H1 (cell line): ENCODE measurements around the gene ZNF263. TPM values are rescaled to one million over a fixed set of nuclear protein-coding genes. Genes with fewer than 3 reads are reported as not detected.

Experiments
- CTCF ChIA-PET: fragments of 300-600 bp; sonication (Branson Sonifier 250); formaldehyde crosslinking; loops from one replicate; lab custom pipeline; 2021; ENCODE audit not compliant: partially characterized antibody; lab: Charles Lee
- POLR2A ChIA-PET: fragments of 300-600 bp; sonication (Branson Sonifier 250); formaldehyde crosslinking; loops from one replicate; lab custom pipeline; 2021; ENCODE audit warnings: inconsistent platforms; ENCODE audit not compliant: partially characterized antibody; lab: Charles Lee
- DNase-seq, 2 experiments: peaks; one replicate each; pipeline versions ENCODE4 v3.0.0 to v3.0.0-alpha.2; 2010 to 2022; ENCODE audit warnings: low spot score in 2 of 2, low read depth in 1 of 2, mixed read lengths in 1 of 2
- FAIRE-seq: peaks from 2 replicates; lab custom pipeline; 2011; peaks lifted over from hg19 to GRCh38; lab: Jason Lieb, UNC
- H2AFZ ChIP-seq: 2 replicates; pipeline ENCODE4 v1.8.1; 2012; ENCODE audit warnings: low read length, inconsistent platforms
- H2AK5ac ChIP-seq: 2 replicates; pipeline ENCODE4 v1.6.1; 2013; ENCODE audit warnings: low read depth, low read length
- H2BK120ac ChIP-seq: replicated peaks from 2 replicates; pipeline ENCODE3; 2013; ENCODE audit warnings: low read depth, low read length, inconsistent platforms
- H2BK12ac ChIP-seq: 2 replicates; pipeline ENCODE4 v1.6.1; 2013; ENCODE audit warnings: low read depth, low read length
- H2BK15ac ChIP-seq: 2 replicates; pipeline ENCODE4 v1.6.1; 2013; ENCODE audit warnings: low read length
- H2BK20ac ChIP-seq: 2 replicates; pipeline ENCODE4 v1.6.1; 2013; ENCODE audit warnings: low read length
- H2BK5ac ChIP-seq: 2 replicates; pipeline ENCODE4 v1.6.1; 2013; ENCODE audit warnings: low read depth, low read length
- H3K14ac ChIP-seq: 2 replicates; pipeline ENCODE4 v1.6.1; 2013; ENCODE audit warnings: inconsistent platforms; ENCODE audit not compliant: insufficient read length
- H3K18ac ChIP-seq: 2 replicates; pipeline ENCODE4 v1.6.1; 2013; ENCODE audit warnings: low read length; ENCODE audit errors: extremely low read depth
- H3K23ac ChIP-seq: 2 replicates; pipeline ENCODE4 v1.6.1; 2013; ENCODE audit warnings: inconsistent platforms; ENCODE audit not compliant: insufficient read length
- H3K23me2 ChIP-seq: 2 replicates; pipeline ENCODE4 v1.6.1; 2013; ENCODE audit warnings: low read depth, low read length
- H3K27ac ChIP-seq: 2 replicates; pipeline ENCODE4 v1.6.1; 2011; ENCODE audit warnings: low read depth, low read length, inconsistent platforms
- H3K27me3 ChIP-seq, 4 experiments: replicated peaks in 1 of 4; 1 replicate in 1 of 4; 2 replicates in 3 of 4; pipeline versions ENCODE4 v1.6.1 to v1.8.1; 2011 to 2013; ENCODE audit warnings: low read length in 3 of 4, mild to moderate bottlenecking in 3 of 4, inconsistent platforms in 2 of 4, mixed read lengths in 2 of 4, moderate library complexity in 1 of 4; ENCODE audit not compliant: control insufficient read depth in 3 of 4, insufficient read depth in 3 of 4; ENCODE audit errors: extremely low read depth in 1 of 4
- H3K36me3 ChIP-seq, 4 experiments: 2 replicates each; pipeline versions ENCODE4 v1.6.1 to v1.8.1; 2011 to 2013; ENCODE audit warnings: mild to moderate bottlenecking in 4 of 4, low read length in 3 of 4, moderate library complexity in 2 of 4, control low read depth in 1 of 4, inconsistent platforms in 1 of 4; ENCODE audit not compliant: insufficient read depth in 4 of 4, control insufficient read depth in 2 of 4
- H3K4ac ChIP-seq: replicated peaks from 2 replicates; pipeline ENCODE3; 2013; ENCODE audit warnings: low read length, low read depth, mixed read lengths, inconsistent platforms; ENCODE audit not compliant: insufficient read length
- H3K4me1 ChIP-seq, 4 experiments: replicated peaks in 1 of 4; 1 replicate in 1 of 4; 2 replicates in 3 of 4; pipeline versions ENCODE4 v1.6.1 to v1.8.1; 2011 to 2013; ENCODE audit warnings: low read length in 3 of 4, inconsistent platforms in 2 of 4, mixed read lengths in 1 of 4; ENCODE audit not compliant: insufficient read depth in 4 of 4, control insufficient read depth in 3 of 4
- H3K4me2 ChIP-seq, 2 experiments: 2 replicates each; pipeline versions ENCODE4 v1.6.1 to v1.8.1; 2011 to 2013; ENCODE audit warnings: low read depth in 2 of 2, low read length in 2 of 2, control low read depth in 1 of 2, inconsistent platforms in 1 of 2, mild to moderate bottlenecking in 1 of 2; ENCODE audit not compliant: insufficient read depth in 1 of 2
- H3K4me3 ChIP-seq, 4 experiments: fragments of 200-600, 300-600 bp in 1 of 4; sonication (generic), shearing (Covaris generic), sonication (Bioruptor Twin) in 1 of 4; 2 replicates each; pipeline versions ENCODE4 v1.5.1 to v1.8.1; 2011 to 2016; ENCODE audit warnings: low read length in 4 of 4, low read depth in 3 of 4, control low read depth in 2 of 4, inconsistent platforms in 2 of 4, mild to moderate bottlenecking in 2 of 4, mixed read lengths in 1 of 4, moderate library complexity in 1 of 4; ENCODE audit not compliant: insufficient read depth in 2 of 4; ENCODE audit errors: extremely low read depth in 1 of 4
- H3K56ac ChIP-seq: replicated peaks from 2 replicates; pipeline ENCODE3; 2013; ENCODE audit warnings: low read depth, mild to moderate bottlenecking, mixed read lengths, low read length, inconsistent platforms; ENCODE audit not compliant: insufficient read length
- H3K79me1 ChIP-seq: 2 replicates; pipeline ENCODE4 v1.6.1; 2013; ENCODE audit warnings: low read depth, low read length, control low read depth
- H3K79me2 ChIP-seq, 2 experiments: 2 replicates each; pipeline versions ENCODE4 v1.6.1 to v1.8.1; 2012 to 2013; ENCODE audit warnings: low read length in 2 of 2, mild to moderate bottlenecking in 2 of 2, inconsistent platforms in 1 of 2; ENCODE audit not compliant: insufficient read depth in 2 of 2, control insufficient read depth in 1 of 2
- H3K9ac ChIP-seq, 4 experiments: replicated peaks in 1 of 4; 1 replicate in 1 of 4; 2 replicates in 3 of 4; pipeline versions ENCODE4 v1.6.1 to v1.8.1; 2011 to 2013; ENCODE audit warnings: low read depth in 3 of 4, low read length in 3 of 4, control low read depth in 2 of 4, mild to moderate bottlenecking in 2 of 4, moderate library complexity in 2 of 4, inconsistent platforms in 1 of 4; ENCODE audit errors: extremely low read depth in 1 of 4
- H3K9me3 ChIP-seq, 2 experiments: 2 replicates each; pipeline versions ENCODE4 v1.6.1 to v1.8.1; 2012 to 2013; ENCODE audit warnings: mild to moderate bottlenecking in 2 of 2, moderate library complexity in 2 of 2, control low read depth in 1 of 2, inconsistent platforms in 1 of 2, low read depth in 1 of 2, low read length in 1 of 2, mixed read lengths in 1 of 2; ENCODE audit not compliant: insufficient read depth in 2 of 2
- H4K20me1 ChIP-seq, 2 experiments: replicated peaks in 1 of 2; 2 replicates each; pipeline versions ENCODE3 to v1.8.1; 2011 to 2013; ENCODE audit warnings: inconsistent platforms in 2 of 2, low read length in 2 of 2, mild to moderate bottlenecking in 1 of 2; ENCODE audit not compliant: insufficient read depth in 2 of 2, control insufficient read depth in 1 of 2
- H4K5ac ChIP-seq: 2 replicates; pipeline ENCODE4 v1.6.1; 2013; ENCODE audit warnings: low read length, low read depth, mixed read lengths, inconsistent platforms; ENCODE audit not compliant: insufficient read length
- H4K8ac ChIP-seq: 2 replicates; pipeline ENCODE4 v1.8.0; 2013; ENCODE audit warnings: mild to moderate bottlenecking, moderate library complexity, low read length, inconsistent platforms; ENCODE audit not compliant: insufficient read depth; ENCODE audit errors: extremely low read depth
- H4K91ac ChIP-seq: replicated peaks from 2 replicates; pipeline ENCODE3; 2013; ENCODE audit warnings: low read length, mixed read lengths, inconsistent platforms; ENCODE audit not compliant: insufficient read length
- NRF1 ChIP-seq: IDR thresholded peaks from 2 replicates; pipeline ENCODE4 v1.6.1; 2011; ENCODE audit warnings: mild to moderate bottlenecking, low read depth, low read length, improper control_type of control experiment
- TAF7 ChIP-seq: optimal IDR thresholded peaks from 2 replicates; pipeline ENCODE3; 2011; ENCODE audit warnings: low read depth, mild to moderate bottlenecking, inconsistent platforms, low read length, moderate library complexity, borderline replicate concordance
- TEAD4 ChIP-seq: IDR thresholded peaks from 2 replicates; pipeline ENCODE4 v1.6.1; 2012; ENCODE audit warnings: low read depth, low read length, inconsistent platforms, mixed read lengths
- WGBS, 2 experiments: shearing (Covaris generic) in 1 of 2; methylation state at CpG; one replicate each; pipeline versions ENCODE4 v1.1.6 to v1.1.7; 2013 to 2015; ENCODE audit warnings: low lambda C conversion rate in 2 of 2, mixed read lengths in 2 of 2, inconsistent platforms in 1 of 2, low coverage in 1 of 2, missing lambda C conversion rate in 1 of 2; ENCODE audit not compliant: insufficient replicate concordance in 2 of 2, insufficient coverage in 1 of 2, insufficient read length in 1 of 2; ENCODE audit errors: extremely low coverage in 1 of 2, missing lambda C conversion rate in 1 of 2; 5-methylcytosine and 5-hydroxymethylcytosine counted together
- polyA plus RNA-seq, 7 experiments: library from polyadenylated mRNA; depleted of rRNA in 3 of 7; stranded (reverse) in 5 of 7; unstranded in 2 of 7; fragments of >200 nt in 5 of 7; fragments of 200-250 nt in 2 of 7; gene quantifications; 1 replicate in 5 of 7; 2 replicates in 1 of 7; 4 replicates in 1 of 7; pipeline versions ENCODE4 v1.2.1 to v1.2.3, GENCODE V29; 2011 to 2013; ENCODE audit warnings: missing spikeins in 2 of 7, mixed read lengths in 2 of 7
- total RNA-seq: library from RNA; stranded (reverse); fragmentation: NEBNext Ultra II Directional; extraction: Animal tissue kit (Norgen Biotek cat#: 25700); gene quantifications from 2 replicates; pipeline ENCODE4 v1.2.1, GENCODE V29; 2021

The ZNF263 gene
- total and polyA plus RNA-seq, 2 of the 8 experiments (the other 6 are each of a cell fraction or from before 2014, with no cell fraction given) = 9.2 to 26.7 TPM

GRCh38 chr16:3262517-3262916 is 20.8 kb upstream of the ZNF263 start:
- H2AFZ ChIP-seq = no peak overlapping the region

More at GRCh38 chr16:3262517-3262916, 20.8 kb upstream of the ZNF263 start:
- Histone ChIP-seq H4K20me1 (no peaks in the 10 kb centered on the region), H2BK12ac (no peak overlapping the region), H3K23ac (no peak overlapping the region), H3K4me2 (no peak overlapping the region), H3K9me3 (peaks cover 3 to 5% of the 10 kb centered on the region in 2 experiments; a peak in 3 of 4 replicates), H3K4ac (no peak overlapping the region), H3K14ac (no peak overlapping the region), H2AK5ac (no peak overlapping the region), H4K91ac (no peak overlapping the region), H2BK20ac (no peak overlapping the region), H3K36me3 (no peaks in the 10 kb centered on the region), H3K27ac (no peak overlapping the region), H4K8ac (no peak overlapping the region), H3K79me1 (no peaks in the 10 kb centered on the region), H3K27me3 (no peaks in the 10 kb centered on the region), H3K18ac (no peak overlapping the region), H3K4me1 (no peaks in the 10 kb centered on the region), H3K56ac (no peak overlapping the region), H4K5ac (no peak overlapping the region), H2BK15ac (no peak overlapping the region), H3K79me2 (no peaks in the 10 kb centered on the region), H2BK5ac (no peak overlapping the region), H3K9ac (no peak overlapping the region), H3K23me2 (no peaks in the 10 kb centered on the region; the same call in 1 of the 2 replicates), H3K4me3 (no peak overlapping the region), H2BK120ac (no peak overlapping the region)
- FAIRE-seq (no peak), DNase-seq (no peak)
- ChIA-PET POLR2A (interaction anchor here (1.0 to 6.3 kb wide), 2 partner anchors 21 to 28 kb away, joined by 4 to 53 read pairs; partner anchors contain the start of gene ZNF263), CTCF (no interaction called here)
- WGBS, 2 experiments = 97% methylated on average over 4 of the region's 4 CpGs; no CpG with 5 or more reads in 1 of the 2 experiments
- TF ChIP-seq TEAD4 (no peak), TAF7 (no peak), NRF1 (no peak)
